ENCODE data around the gene OTC.

The OTC gene

DNA sequence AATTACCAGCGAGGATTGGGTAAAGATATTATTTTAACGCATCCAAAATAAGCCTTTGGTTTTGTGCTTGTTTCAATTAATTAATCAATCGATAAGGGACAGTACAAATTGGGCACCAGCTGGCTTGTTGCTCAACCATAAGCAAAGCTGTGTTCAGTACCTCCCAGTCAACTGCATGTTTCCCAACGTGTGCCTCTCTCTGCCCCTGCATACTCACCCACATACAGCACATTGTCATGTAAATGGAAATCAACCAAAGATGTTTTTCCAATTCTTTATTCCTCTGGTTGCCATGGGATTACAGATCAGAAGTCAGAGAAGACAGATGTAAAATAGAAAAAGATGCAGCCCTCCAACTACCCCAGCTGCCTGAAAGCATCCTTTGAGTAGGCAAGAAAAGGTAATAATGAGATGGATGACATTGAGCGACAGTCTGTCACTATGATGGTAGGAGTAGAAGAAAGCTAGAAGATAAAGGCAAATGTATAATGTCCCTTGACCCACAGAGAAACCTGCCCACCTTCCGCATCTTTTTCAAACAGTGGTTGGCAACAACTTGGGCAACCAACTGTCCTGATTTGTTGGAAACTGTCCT lies 116.3 kb downstream of the OTC start:
- no peak for DNase-seq
